HL-60 (cell line): Measurements from ENCODE around the gene CENPX.

Source experiments
- DNase-seq, 2 experiments: peaks; one replicate each; pipeline ENCODE4 v3.0.0-alpha.2; 2010 to 2020; ENCODE audit warnings: low read depth in 1 of 2, low spot score in 1 of 2
- H3K27ac ChIP-seq: fragments of 250-450 bp; sonication (Bioruptor Pico); replicated peaks from 2 replicates; pipeline ENCODE4 v1.5.1; 2020; ENCODE audit warnings: mild to moderate bottlenecking, moderate library complexity
- H3K27me3 ChIP-seq: fragments of 250-450 bp; sonication (Bioruptor Pico); 2 replicates; pipeline ENCODE4 v1.5.1; 2021; ENCODE audit warnings: mild to moderate bottlenecking, moderate library complexity; ENCODE audit not compliant: insufficient read depth, poor library complexity, severe bottlenecking
- H3K4me3 ChIP-seq: replicated peaks from 2 replicates; pipeline ENCODE4 v1.5.1; 2011; ENCODE audit warnings: mild to moderate bottlenecking, control low read depth, low read length; ENCODE audit not compliant: insufficient read depth
- CTCF ChIP-seq: IDR thresholded peaks from one replicate; pipeline ENCODE4 v1.5.1; 2011; ENCODE audit warnings: low read length, control low read depth, inconsistent platforms; ENCODE audit not compliant: insufficient read depth
- GABPA ChIP-seq: IDR thresholded peaks from 2 replicates; pipeline ENCODE4 v1.6.1; 2012; ENCODE audit warnings: low read depth
- POLR2AphosphoS5 ChIP-seq: IDR thresholded peaks from 2 replicates; pipeline ENCODE4 v1.6.1; 2012; ENCODE audit warnings: low read depth
- REST ChIP-seq: IDR thresholded peaks from 2 replicates; pipeline ENCODE4 v1.6.1; 2012; ENCODE audit warnings: low read depth; ENCODE audit not compliant: insufficient replicate concordance
- SPI1 ChIP-seq: IDR thresholded peaks from 2 replicates; pipeline ENCODE4 v1.6.1; 2012; ENCODE audit warnings: low read depth, mild to moderate bottlenecking, borderline replicate concordance

Gene CENPX

GRCh38 chr17:82050152-82050760 lies 27.6 kb upstream of the CENPX start:
- TF ChIP-seq GABPA (no peak), POLR2AphosphoS5 (no peak), REST (no peak), SPI1 (no peak), CTCF (no peak)
- H3K4me3 ChIP-seq, result no peak overlapping the region
- no peak for DNase-seq
- H3K27ac ChIP-seq, result no peak overlapping the region
- H3K27me3 ChIP-seq, result no peaks in the 10 kb centered on the region

GRCh38 chr17:82049521-82049971 lies 26.9 kb upstream of the CENPX start:
- Histone ChIP-seq H3K27ac (no peak overlapping the region), H3K27me3 (no peaks in the 10 kb centered on the region), H3K4me3 (no peak overlapping the region)
- TF ChIP-seq SPI1 (no peak), CTCF (no peak), GABPA (no peak), POLR2AphosphoS5 (no peak), REST (no peak)
- no peak for DNase-seq

GRCh38 chr17:82049106-82049505 lies 26.4 kb upstream of the CENPX start:
- Histone ChIP-seq H3K27me3 (no peaks in the 10 kb centered on the region), H3K27ac (no peak overlapping the region), H3K4me3 (no peak overlapping the region)
- no peak for DNase-seq
- TF ChIP-seq SPI1 (no peak), POLR2AphosphoS5 (no peak), CTCF (no peak), REST (no peak), GABPA (no peak)
